NCI-H82 treated with DMSO at 0.1 percent for 48 hours (cell line): Measurements from ENCODE around the gene DLG5.
A peak's percentile ranks its signal among the peaks of the same experiment; 100 is the strongest.
"Not testable (repeated sequence)": the region's sequence is repeated elsewhere in the genome, so short reads cannot be mapped to it uniquely, and the experiment has no call there.

Source experiments
- DNase-seq: peaks from one replicate; lab custom pipeline; 2025; ENCODE audit not compliant: unreplicated experiment; lab: John Stamatoyannopoulos, UW

Gene DLG5

DNA sequence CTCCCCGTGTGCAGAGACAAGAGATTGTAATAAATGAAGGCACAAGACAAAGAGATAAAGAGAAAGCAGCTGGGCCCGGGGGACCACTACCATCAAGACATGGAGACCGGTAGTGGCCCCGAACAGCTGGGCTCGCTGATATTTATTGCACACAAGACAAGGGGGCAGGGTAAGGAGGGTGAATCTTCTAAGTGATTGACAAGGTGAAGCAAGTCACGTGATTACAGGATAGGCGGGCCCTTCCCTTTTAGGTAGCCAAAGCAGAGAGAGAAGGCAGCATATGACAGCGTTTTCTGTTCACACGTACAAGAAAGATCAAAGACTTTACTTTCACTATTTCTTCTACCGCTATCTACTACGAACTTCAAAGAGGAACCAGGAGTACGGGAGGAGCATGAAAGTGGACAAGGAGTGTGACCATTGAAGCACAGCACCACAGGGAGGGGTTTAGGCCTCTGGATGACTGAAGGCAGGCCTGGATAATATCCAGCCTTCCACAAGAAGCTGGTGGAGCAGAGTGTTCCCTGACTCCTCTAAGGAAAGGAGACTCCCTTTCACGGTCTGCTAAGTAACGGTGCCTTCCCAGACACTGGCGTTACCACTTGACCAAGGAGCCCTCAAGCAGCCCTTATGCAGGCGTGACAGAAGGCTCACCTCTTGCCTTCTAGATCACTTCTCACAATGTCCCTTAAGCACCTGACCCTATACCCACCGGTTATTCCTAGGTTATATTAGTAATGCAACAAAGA is 153.5 kb downstream of the DLG5 start:
- DNase-seq: not testable (repeated sequence)

DNA sequence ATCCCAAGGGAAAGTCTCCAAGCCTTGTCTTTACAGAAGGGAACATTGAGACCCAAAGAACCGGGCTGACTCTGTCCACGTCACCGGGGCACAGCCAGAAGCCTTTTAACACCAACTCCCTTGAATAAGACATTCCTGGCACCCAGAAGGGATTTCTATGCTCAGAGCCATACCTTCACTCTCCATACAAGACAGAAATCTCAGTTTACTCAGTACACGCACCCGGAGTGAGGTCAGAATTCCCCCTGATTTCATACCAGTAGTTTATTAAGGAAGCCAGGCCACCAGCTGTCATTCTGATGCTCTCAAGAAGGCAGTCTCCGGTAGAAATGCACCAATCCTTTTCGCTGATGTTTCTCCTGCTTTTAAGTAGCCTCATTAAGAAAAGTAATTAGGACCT is 154.7 kb downstream of the DLG5 start:
- DNase-seq: no peak

DNA sequence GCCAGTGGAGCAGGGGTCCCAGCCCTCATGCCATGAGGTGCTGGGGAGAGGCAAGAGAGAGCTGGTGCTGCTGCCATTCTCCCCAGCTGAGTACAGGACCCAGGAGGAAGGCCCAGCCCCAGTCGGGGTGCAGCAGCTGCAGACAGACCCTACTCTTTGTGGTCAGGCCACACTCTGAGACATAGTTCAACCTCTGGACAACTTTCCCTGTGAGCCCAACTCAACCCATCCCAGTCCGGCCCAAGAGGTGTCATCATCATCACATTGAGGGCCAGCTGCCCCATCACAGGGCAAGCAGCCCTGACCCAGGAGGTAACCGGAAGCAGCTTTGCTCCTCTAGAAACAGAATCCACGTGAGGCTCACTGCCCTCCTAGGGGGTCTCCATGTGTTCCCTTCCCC is 155.1 kb downstream of the DLG5 start:
- DNase-seq: no peak

DNA sequence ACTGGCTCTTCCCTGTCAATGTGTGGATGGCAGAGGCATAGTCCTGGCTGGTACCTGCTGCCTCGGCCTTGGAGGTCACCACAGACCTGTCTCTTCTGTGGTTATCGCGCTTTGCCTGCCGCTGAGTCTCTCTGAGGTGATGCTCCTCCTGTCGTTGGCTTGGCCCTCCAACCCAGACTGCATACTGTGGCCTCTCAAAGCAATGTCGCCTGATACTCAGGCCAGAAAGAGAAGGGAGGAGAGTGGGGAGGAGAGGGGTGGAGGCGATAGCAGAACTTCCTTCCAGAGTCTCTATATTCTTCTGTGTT is 155.7 kb downstream of the DLG5 start:
- no peak for DNase-seq

DNA sequence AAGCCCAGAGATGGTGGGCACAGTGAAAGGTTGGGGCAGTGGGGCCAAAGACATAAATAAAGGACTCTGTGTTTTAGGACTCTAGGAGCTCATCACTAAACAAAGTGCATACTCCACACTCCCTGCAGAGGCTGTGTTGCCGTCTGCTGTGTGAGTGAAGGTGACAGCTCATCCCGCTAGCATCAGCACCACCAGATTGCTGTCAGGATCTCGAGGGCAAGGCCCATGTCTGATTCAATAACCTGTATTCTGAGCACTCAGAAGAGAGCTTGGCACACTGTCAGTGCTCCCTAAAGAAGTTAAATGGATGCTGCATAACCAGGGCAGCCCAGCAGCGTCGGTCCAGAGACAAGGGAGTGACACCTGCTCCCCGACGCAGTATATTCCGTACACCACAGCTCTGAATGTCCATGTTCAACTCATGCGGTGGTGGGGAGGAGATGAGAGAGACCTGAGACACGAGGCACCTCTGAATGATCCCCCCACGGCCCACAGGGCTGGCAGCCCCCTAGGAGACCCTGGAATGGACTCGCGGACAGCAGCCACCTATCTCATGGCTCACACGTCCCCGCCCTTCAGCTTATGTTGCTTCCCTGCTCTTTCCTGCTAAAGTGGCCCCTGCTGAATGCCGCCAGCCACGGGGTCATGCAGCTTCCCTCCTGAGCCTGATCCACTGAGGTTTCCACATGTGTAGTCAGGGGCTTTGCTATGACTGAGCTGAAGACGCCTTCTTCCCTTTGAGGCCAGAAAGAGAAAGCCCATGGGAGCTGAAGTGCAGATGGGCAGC is 156.3 kb downstream of the DLG5 start:
- DNase-seq: no peak

DNA sequence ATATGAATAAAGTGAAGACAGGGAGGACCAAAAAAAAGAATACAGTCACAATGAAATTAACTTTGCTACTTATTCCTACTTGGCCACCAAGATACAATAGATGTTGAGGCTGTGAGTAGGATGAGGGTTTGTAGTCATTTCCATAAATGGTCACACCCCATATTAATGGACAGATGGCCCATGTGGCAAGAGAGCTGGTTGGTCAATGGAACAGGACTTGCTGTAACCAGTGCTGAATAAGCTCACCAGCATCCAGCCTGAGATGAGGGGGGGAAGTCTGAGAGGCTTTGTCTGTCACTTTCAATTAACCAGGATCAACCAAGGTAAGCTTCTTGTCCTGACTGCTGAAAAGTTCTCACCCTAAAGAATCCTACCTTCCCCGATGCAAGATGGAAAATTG is 158.5 kb downstream of the DLG5 start:
- DNase-seq: peak; percentile 22

DNA sequence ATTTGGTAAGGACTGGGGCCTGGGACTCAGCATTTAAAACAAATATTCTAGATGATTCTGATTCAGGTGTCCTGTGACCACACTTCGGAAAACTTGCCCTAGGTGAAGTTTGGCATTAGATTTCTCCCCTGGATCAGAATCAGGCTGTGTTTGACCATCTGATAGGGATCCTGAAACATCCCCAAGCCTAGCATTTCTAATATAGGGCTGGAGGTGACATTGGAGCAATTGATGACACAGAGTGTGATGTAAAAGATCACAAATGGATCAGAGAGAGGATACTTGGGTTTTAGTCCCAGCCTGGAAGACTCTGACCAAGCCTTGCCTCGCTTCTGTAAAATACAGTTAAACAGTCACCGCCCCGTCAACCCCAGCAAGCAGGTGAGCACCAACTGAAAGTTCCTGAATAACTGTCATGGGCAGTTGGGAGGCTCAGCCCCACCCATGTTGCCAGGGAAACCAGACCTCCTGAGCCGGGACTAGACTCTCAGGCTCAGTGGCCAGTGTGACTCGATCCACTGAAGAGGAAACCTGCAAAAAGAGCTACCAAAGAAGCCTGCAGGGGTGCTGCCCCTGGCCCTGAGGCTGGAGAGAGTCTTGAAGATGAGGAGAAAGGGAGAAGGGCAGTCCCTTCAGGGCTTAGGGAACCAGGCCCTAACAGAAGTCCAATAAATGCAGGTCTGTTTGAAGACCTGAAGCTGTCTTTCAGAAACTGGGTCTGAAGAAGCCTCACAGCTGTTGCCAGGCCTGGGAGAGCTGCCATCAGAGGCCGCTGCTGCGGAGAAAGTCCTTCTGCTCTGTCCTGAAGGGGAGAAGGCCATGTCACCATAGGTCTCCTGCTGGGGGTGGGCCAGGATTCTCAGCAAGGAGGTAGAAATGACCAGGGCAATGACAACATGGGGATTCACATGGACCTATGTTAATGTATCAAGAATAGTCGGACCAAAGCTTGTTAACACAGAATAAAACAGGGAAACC is 162.8 kb downstream of the DLG5 start:
- no peak for DNase-seq

DNA sequence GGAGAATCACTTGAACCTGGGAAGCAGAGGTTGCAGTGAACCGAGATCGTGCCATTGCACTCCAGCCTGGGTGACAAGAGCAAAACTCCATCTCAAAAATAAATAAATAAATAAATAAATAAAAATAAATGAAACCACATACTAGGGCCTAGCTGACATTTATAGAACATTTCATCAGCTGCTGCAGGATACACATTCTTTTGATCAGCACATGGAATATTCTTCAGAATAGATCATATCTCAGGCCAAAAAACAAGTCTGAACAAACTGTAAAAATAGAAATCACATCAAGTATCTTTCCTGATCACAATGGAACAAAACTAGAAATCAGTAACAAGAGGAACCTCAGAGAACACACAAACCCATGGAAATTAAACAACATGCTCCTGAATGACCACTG is 168.1 kb downstream of the DLG5 start:
- not testable (repeated sequence) for DNase-seq

DNA sequence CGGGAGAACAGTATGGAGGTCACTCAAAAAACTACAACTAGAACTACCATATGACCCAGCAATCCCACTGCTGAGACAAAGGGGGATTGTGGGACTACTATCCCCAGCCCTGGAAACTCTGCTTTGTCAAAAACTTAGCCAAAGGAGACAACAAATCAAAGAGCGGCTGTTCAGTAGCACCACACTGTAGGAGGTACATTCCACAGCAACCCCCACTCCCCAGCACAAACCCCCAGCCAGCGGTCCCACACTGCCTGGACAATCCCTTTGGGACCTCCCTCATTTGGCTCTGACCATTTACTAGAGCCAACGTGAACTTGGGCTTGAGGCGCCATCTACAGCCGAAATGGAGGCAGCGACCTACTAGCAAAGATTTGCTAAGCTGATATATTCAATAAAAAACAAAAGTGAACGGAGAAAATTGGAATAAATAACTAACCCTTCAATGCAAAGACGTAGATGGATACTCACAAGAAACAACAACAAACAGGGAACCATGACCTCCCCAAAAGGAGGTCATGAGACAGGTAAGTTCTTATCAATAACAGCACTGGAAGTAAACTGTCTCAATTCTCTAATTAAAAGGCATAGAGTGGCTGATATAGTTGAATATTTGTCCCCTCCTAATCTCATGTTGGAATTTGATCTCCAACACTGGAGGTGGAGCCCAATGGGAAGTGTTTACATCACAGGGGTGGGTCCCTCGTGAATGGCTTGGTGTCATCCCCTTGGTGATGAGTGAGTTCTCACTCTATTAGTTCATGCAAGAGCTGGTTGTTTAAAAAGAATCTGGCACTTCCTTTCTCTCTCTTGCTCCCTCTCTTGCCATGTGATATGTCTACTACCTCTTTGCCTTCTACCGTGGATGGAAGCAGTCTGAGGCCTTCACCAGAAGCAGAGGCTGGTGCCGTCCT is 170.0 kb downstream of the DLG5 start:
- DNase-seq: peak; percentile 35

DNA sequence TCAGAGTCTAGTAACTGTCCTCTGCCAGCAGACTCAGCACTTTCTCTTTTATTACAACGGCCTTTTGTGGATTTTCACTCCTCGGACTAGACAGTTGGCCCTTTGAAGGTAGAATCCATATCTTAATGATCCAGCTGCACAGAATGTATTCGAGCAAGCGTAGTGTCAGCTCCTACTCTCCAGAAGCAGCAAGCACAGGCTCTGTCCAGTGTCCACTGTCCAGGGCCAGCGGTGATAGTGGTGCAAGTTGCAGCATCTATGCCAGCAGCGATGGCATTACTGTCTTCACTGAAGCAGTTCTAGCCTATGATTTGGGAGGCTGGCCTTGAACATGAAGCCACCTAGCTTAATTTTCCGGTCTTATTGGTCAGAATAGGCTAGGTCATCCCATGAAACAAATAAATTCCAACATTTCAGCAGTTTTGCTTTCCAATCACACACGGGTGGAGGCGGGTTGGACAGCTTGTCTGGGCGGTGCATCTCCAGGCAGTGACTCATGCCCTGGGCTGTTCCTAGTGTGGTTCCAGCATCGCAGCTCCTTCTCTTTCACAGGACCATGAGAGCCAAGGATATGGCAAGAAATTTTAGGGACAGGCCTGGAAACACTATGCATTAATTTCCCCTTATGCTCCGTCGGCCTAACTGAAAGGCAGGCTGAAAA is 180.4 kb downstream of the DLG5 start:
- DNase-seq: no peak

DNA sequence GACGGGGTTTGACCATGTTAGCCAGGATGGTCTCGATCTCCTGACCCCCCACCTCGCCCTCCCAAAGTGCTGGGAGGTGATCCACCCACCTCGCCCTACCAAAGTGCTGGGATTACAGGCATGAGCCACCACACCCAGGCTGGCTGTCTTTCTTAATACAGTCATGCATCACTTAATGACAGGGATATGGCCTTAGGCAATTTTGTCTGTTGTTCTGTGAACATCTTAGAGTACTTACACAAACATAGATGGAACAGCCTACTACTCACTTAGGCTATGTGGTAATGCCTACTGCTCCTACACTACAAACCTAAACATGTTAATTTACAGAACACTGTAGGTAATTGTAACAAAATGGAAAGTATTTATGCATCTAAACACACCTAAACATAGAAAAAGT is 182.3 kb downstream of the DLG5 start:
- no peak for DNase-seq

DNA sequence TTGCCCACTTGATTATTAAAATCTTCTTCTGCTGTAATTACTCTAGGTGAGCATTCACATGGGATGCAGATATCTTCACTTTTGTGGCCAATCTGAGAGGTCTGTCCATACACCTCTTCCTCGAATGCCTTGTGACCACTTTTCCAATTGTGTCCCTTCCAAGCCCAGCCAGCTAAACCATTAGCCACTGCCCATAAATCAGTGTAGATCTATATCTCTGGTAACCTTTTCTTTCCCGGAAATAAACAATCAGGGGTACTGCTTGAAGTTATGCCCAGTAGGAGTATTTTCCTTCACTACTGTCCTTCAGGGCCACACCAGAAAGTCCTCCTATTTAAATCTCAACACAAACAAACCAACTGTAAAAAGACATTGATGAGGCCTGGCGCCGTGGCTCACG is 184.4 kb downstream of the DLG5 start:
- DNase-seq: no peak

DNA sequence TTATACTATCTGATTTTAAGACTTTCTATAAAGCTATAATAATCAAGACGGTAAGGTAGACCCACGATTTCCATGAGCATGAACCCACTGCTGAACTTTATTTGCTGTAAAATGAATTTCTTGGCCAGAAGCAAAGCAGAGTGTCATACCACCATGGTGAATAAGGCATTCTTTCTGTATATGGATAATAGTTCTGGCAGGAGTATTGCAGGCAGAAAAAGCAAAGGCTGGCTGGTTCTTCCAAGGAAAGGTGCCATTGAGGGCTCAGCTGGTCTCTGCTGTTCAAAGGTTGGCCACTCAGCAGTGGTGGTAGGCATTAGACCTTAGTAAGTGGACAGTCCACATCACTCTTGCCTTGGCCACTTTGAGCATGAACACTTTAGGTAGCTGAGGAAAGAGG is 184.8 kb downstream of the DLG5 start:
- DNase-seq: no peak
